Activated naive CD4-positive, alpha-beta T cell treated with anti-CD3 and anti-CD28 coated beads, Interleukin-2, amount 10 ng/mL, durations not matched to agents 7 days and 5 days (primary cell): ENCODE results near the gene XAGE3.
"Not testable (repeated sequence)": the region's sequence is repeated elsewhere in the genome, so short reads cannot be mapped to it uniquely, and the experiment has no call there.

Experiments
- CTCF ChIA-PET: fragments of 350-600 bp; sonication (Branson Sonifier 250); formaldehyde crosslinking; loops from one replicate; lab custom pipeline; 2021; ENCODE audit warnings: antibody characterized with exemption; lab: Charles Lee
- DNase-seq: peaks from one replicate; pipeline ENCODE4 v3.0.0-alpha.2; 2020
- H3K27ac Mint-ChIP-seq: one replicate; pipeline ENCODE4 v1.8.0; 2021; ENCODE audit warnings: mild to moderate bottlenecking, moderate library complexity, mixed read lengths
- H3K27me3 Mint-ChIP-seq: one replicate; pipeline ENCODE4 v1.8.0; 2021; ENCODE audit warnings: mild to moderate bottlenecking, mixed read lengths
- H3K36me3 Mint-ChIP-seq: one replicate; pipeline ENCODE4 v1.8.0; 2021; ENCODE audit warnings: mixed read lengths
- H3K4me1 Mint-ChIP-seq: one replicate; pipeline ENCODE4 v1.8.0; 2021; ENCODE audit warnings: mixed read lengths
- H3K4me3 Mint-ChIP-seq: one replicate; pipeline ENCODE4 v1.8.0; 2021; ENCODE audit warnings: mild to moderate bottlenecking, moderate library complexity, mixed read lengths
- H3K9me3 Mint-ChIP-seq: one replicate; pipeline ENCODE4 v1.8.0; 2021; ENCODE audit warnings: mixed read lengths

Gene XAGE3

GRCh38 chrX:52874661-52875060, 6.8 kb upstream of the XAGE3 start:
- Mint-ChIP-seq H3K9me3 (no peaks in the 10 kb centered on the region), H3K27me3 (no peaks in the 10 kb centered on the region), H3K4me3 (no peak overlapping the region), H3K27ac (no peak overlapping the region), H3K4me1 (no peaks in the 10 kb centered on the region), H3K36me3 (no peaks in the 10 kb centered on the region)
- DNase-seq: no peak
- CTCF ChIA-PET: no interaction called here

GRCh38 chrX:52873825-52874224, 5.9 kb upstream of the XAGE3 start:
- H3K4me1 Mint-ChIP-seq, H3K27me3 Mint-ChIP-seq, CTCF ChIA-PET: not testable (repeated sequence)

GRCh38 chrX:52870046-52870445, 2.2 kb upstream of the XAGE3 start:
- no peaks in the 10 kb centered on the region for H3K36me3 Mint-ChIP-seq
- no peak overlapping the region for H3K27ac Mint-ChIP-seq
- no peak overlapping the region for H3K4me3 Mint-ChIP-seq
- H3K4me1 Mint-ChIP-seq: no peaks in the 10 kb centered on the region
- no peak for DNase-seq
- H3K27me3 Mint-ChIP-seq: peaks cover 8% of the 10 kb centered on the region
- no peaks in the 10 kb centered on the region for H3K9me3 Mint-ChIP-seq
- CTCF ChIA-PET: no interaction called here

More at GRCh38 chrX:52873825-52874224, 5.9 kb upstream of the XAGE3 start:
- not testable (repeated sequence) for H3K9me3 Mint-ChIP-seq, DNase-seq, H3K4me3 Mint-ChIP-seq, H3K27ac Mint-ChIP-seq, H3K36me3 Mint-ChIP-seq

GRCh38 chrX:52865343-52865998, 2.4 kb downstream of the XAGE3 start:
- H3K36me3 Mint-ChIP-seq: no peaks in the 10 kb centered on the region
- no peaks in the 10 kb centered on the region for H3K9me3 Mint-ChIP-seq
- no peak for DNase-seq
- H3K27ac Mint-ChIP-seq: no peak overlapping the region
- H3K27me3 Mint-ChIP-seq: peaks cover 8% of the 10 kb centered on the region
- H3K4me3 Mint-ChIP-seq: no peak overlapping the region
- CTCF ChIA-PET: no interaction called here
- no peaks in the 10 kb centered on the region for H3K4me1 Mint-ChIP-seq

GRCh38 chrX:52856991-52857525, 10.8 kb downstream of the XAGE3 start:
- DNase-seq, H3K4me1 Mint-ChIP-seq, H3K27ac Mint-ChIP-seq, H3K9me3 Mint-ChIP-seq, CTCF ChIA-PET, H3K4me3 Mint-ChIP-seq, H3K36me3 Mint-ChIP-seq, H3K27me3 Mint-ChIP-seq: not testable (repeated sequence)

GRCh38 chrX:52852110-52852860, 15.6 kb downstream of the XAGE3 start:
- CTCF ChIA-PET: no interaction called here
- Mint-ChIP-seq H3K27ac (no peak overlapping the region), H3K36me3 (no peaks in the 10 kb centered on the region), H3K9me3 (no peaks in the 10 kb centered on the region), H3K4me1 (no peaks in the 10 kb centered on the region), H3K27me3 (peaks cover 6% of the 10 kb centered on the region), H3K4me3 (no peak overlapping the region)
- no peak for DNase-seq

GRCh38 chrX:52843619-52844018, 24.3 kb downstream of the XAGE3 start:
- H3K36me3 Mint-ChIP-seq, H3K27me3 Mint-ChIP-seq, CTCF ChIA-PET, H3K4me3 Mint-ChIP-seq, H3K27ac Mint-ChIP-seq, DNase-seq, H3K9me3 Mint-ChIP-seq, H3K4me1 Mint-ChIP-seq: not testable (repeated sequence)

GRCh38 chrX:52839137-52839536, 28.7 kb downstream of the XAGE3 start:
- CTCF ChIA-PET: no interaction called here
- no peaks in the 10 kb centered on the region for H3K4me1 Mint-ChIP-seq
- H3K4me3 Mint-ChIP-seq: no peak overlapping the region
- H3K27me3 Mint-ChIP-seq: no peaks in the 10 kb centered on the region
- DNase-seq: no peak
- H3K36me3 Mint-ChIP-seq: no peaks in the 10 kb centered on the region
- H3K27ac Mint-ChIP-seq: no peak overlapping the region
- no peaks in the 10 kb centered on the region for H3K9me3 Mint-ChIP-seq

- no peak for DNase-seq
- H3K36me3 Mint-ChIP-seq: no peaks in the 10 kb centered on the region
- H3K4me1 Mint-ChIP-seq: no peaks in the 10 kb centered on the region
- CTCF ChIA-PET: no interaction called here
- H3K27ac Mint-ChIP-seq: no peak overlapping the region
- no peaks in the 10 kb centered on the region for H3K27me3 Mint-ChIP-seq
- H3K9me3 Mint-ChIP-seq: no peaks in the 10 kb centered on the region
- no peak overlapping the region for H3K4me3 Mint-ChIP-seq
These were observed 37.3 kb downstream of the XAGE3 start for GRCh38 chrX:52830551-52830950.

GRCh38 chrX:52824608-52825007, 43.3 kb downstream of the XAGE3 start:
- Mint-ChIP-seq H3K4me3 (no peak overlapping the region), H3K27me3 (no peaks in the 10 kb centered on the region), H3K9me3 (no peaks in the 10 kb centered on the region), H3K4me1 (no peaks in the 10 kb centered on the region), H3K27ac (no peak overlapping the region), H3K36me3 (no peaks in the 10 kb centered on the region)
- DNase-seq: no peak
- CTCF ChIA-PET: no interaction called here

- no peaks in the 10 kb centered on the region for H3K4me1 Mint-ChIP-seq
- no peak overlapping the region for H3K4me3 Mint-ChIP-seq
- H3K9me3 Mint-ChIP-seq: no peaks in the 10 kb centered on the region
- no peaks in the 10 kb centered on the region for H3K27me3 Mint-ChIP-seq
- CTCF ChIA-PET: no interaction called here
- DNase-seq: no peak
- H3K36me3 Mint-ChIP-seq: no peaks in the 10 kb centered on the region
- no peak overlapping the region for H3K27ac Mint-ChIP-seq
These were observed 46.7 kb downstream of the XAGE3 start for GRCh38 chrX:52821079-52821760.

GRCh38 chrX:52819788-52820187, 48.1 kb downstream of the XAGE3 start:
- Mint-ChIP-seq H3K27ac (no peak overlapping the region), H3K9me3 (no peaks in the 10 kb centered on the region), H3K4me3 (no peak overlapping the region), H3K4me1 (no peaks in the 10 kb centered on the region), H3K27me3 (no peaks in the 10 kb centered on the region), H3K36me3 (no peaks in the 10 kb centered on the region)
- no peak for DNase-seq
- CTCF ChIA-PET: no interaction called here
